Panc1 (cell line): ENCODE data around the gene PRRC1. TPM values are rescaled to one million over a fixed set of nuclear protein-coding genes. Genes with fewer than 3 reads are reported as not detected.

Source experiments
- total RNA-seq: library from RNA; stranded (reverse); gene quantifications from one replicate; pipeline ENCODE4 v1.2.1, GENCODE V29; 2021; ENCODE audit not compliant: unreplicated experiment

Gene PRRC1
- total RNA-seq, 1 experiment from 2014 or later, result 48.7 TPM

Other genes with a start within 250 kb of the PRRC1 start
- gene MEGF10, start 226.8 kb upstream of the PRRC1 start, total RNA-seq, result not detected
- not detected for gene CTXN3, start 131.4 kb downstream of the PRRC1 start, total RNA-seq
- not detected for gene CCDC192, start 185.8 kb downstream of the PRRC1 start, total RNA-seq